NB4 (cell line): ENCODE measurements around the gene ROPN1L.

Experiments used
- MYC ChIP-seq: IDR thresholded peaks from 2 replicates; pipeline ENCODE4 v1.6.1; 2011; ENCODE audit warnings: low read depth, low read length
- POLR2A ChIP-seq: IDR thresholded peaks from 2 replicates; pipeline ENCODE4 v1.6.1; 2011; ENCODE audit warnings: mild to moderate bottlenecking; ENCODE audit not compliant: insufficient read length; ENCODE audit errors: extremely low read depth
- TF ChIP-seq, protein P1 (sequence below): IDR thresholded peaks from one replicate; pipeline ENCODE4 v1.5.1; 2012; ENCODE audit warnings: low read depth, low read length

DNA sequence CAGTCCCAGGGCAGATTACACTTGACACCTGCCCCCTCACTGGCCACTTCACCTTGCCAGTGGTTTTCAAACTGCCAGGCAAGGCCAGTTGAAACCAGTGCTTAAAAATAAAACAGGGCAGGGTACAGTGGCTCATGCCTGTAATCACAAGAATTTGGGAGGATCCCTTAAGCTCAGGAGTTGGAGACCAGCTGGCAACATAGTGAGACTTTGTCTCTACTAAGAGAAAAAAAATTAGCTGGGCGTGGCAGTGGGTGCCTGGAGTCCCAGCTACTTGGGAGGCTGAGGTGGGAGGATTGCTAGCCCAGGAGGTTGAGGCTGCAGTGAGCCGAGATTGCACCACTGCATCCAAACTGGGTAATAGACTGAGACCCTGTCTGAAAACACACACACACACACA lies 58.1 kb downstream of the ROPN1L start:
- TF ChIP-seq, protein P1, sequence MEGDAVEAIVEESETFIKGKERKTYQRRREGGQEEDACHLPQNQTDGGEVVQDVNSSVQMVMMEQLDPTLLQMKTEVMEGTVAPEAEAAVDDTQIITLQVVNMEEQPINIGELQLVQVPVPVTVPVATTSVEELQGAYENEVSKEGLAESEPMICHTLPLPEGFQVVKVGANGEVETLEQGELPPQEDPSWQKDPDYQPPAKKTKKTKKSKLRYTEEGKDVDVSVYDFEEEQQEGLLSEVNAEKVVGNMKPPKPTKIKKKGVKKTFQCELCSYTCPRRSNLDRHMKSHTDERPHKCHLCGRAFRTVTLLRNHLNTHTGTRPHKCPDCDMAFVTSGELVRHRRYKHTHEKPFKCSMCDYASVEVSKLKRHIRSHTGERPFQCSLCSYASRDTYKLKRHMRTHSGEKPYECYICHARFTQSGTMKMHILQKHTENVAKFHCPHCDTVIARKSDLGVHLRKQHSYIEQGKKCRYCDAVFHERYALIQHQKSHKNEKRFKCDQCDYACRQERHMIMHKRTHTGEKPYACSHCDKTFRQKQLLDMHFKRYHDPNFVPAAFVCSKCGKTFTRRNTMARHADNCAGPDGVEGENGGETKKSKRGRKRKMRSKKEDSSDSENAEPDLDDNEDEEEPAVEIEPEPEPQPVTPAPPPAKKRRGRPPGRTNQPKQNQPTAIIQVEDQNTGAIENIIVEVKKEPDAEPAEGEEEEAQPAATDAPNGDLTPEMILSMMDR = no peak
- TF ChIP-seq POLR2A (no peak), MYC (no peak)
